Measurements from ENCODE around the gene SEMA5A. TPM values are rescaled to one million over a fixed set of nuclear protein-coding genes. Genes with fewer than 3 reads are reported as not detected.

SEMA5A gene
- total RNA-seq, 3 donors from 2014 or later: 20.3 to 43.8 (median 33.6) TPM

DNA sequence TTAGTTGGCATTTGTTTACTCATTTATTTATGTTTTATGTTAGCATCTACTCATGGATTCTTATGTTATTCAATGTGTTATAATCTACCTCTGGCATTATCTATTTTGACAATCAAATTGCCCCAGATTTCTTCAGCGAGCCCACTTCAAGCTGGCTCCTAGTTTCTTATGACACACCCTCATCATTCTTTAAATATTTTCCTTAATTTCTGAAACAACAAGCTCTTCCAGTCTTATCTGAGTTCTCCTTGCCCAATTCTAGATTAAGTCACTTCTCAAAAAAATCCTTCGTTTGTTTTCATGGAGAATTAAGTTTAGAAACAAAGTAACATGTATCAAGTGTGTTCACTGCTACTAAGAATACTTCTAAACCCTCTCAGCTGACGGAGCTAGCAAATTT, 229.8 kb downstream of the SEMA5A start:
- Histone ChIP-seq H3K36me3 (ENCODE audit: low read depth) (no peaks in the 10 kb centered on the region), H3K4me3 (no peak overlapping the region), H3K9me3 (no peaks in the 10 kb centered on the region), H3K4me1 (ENCODE audit: low read depth) (no peaks in the 10 kb centered on the region)
- DNase-seq (no peak), ATAC-seq (no peak)
- intact Hi-C loops (cut with DNase I, micrococcal nuclease): no loop called here
- TF ChIP-seq, protein P1, sequence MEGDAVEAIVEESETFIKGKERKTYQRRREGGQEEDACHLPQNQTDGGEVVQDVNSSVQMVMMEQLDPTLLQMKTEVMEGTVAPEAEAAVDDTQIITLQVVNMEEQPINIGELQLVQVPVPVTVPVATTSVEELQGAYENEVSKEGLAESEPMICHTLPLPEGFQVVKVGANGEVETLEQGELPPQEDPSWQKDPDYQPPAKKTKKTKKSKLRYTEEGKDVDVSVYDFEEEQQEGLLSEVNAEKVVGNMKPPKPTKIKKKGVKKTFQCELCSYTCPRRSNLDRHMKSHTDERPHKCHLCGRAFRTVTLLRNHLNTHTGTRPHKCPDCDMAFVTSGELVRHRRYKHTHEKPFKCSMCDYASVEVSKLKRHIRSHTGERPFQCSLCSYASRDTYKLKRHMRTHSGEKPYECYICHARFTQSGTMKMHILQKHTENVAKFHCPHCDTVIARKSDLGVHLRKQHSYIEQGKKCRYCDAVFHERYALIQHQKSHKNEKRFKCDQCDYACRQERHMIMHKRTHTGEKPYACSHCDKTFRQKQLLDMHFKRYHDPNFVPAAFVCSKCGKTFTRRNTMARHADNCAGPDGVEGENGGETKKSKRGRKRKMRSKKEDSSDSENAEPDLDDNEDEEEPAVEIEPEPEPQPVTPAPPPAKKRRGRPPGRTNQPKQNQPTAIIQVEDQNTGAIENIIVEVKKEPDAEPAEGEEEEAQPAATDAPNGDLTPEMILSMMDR (IDR thresholded peaks at IDR 0.05): no peak

DNA sequence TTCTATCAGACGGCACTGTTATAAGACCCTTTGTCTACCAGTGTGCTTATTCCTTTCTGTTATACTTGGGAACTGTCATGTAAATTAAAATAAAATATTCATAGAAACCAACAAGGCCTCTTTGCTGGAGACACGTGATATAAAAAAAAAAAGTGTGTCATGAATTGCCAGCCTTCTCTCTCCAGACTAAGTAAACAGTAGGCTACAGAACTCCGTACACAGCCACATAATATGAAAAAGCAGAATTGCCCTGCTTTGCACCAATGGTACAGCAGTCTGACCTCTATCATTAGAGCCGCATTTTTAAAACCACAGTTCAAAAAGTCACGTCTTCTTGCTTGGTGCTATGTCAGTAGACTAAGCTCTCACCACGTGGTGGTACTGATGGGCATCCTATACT, 231.3 kb downstream of the SEMA5A start:
- intact Hi-C loops (cut with DNase I, micrococcal nuclease): no loop called here

DNA sequence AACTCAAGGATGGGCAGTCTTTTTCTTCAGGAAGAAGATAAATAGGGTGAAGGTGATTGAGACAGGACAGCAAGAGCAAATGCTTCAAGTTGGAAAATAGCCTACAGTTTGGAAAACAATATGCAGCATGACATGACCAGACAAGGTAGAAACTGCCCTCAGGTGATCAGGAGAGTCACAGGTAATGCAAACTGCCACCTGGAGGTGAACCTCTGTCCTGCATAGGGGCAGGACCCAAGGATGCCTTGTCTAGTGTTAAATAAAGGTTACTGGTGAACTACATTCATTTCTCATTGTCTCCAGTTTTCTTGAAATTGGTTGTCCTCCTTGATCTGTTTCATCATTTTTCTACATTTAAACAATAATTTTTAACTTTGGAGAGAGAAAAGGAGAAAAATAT, 232.1 kb downstream of the SEMA5A start:
- ATAC-seq (no peak), DNase-seq (no peak)
- Histone ChIP-seq H3K4me3 (no peak overlapping the region), H3K4me1 (ENCODE audit: low read depth) (no peaks in the 10 kb centered on the region), H3K36me3 (ENCODE audit: low read depth) (no peaks in the 10 kb centered on the region), H3K9me3 (no peaks in the 10 kb centered on the region)
- TF ChIP-seq, protein P1 (IDR thresholded peaks at IDR 0.05): no peak
- intact Hi-C loops (cut with DNase I, micrococcal nuclease): no loop called here

More for the DNA sequence above, 231.3 kb downstream of the SEMA5A start:
- no peaks in the 10 kb centered on the region for H3K36me3 ChIP-seq (ENCODE audit: low read depth)
- DNase-seq (no peak), ATAC-seq (no peak)
- TF ChIP-seq, protein P1 (IDR thresholded peaks at IDR 0.05): no peak
- H3K4me1 ChIP-seq (ENCODE audit: low read depth): no peaks in the 10 kb centered on the region
- H3K9me3 ChIP-seq: no peaks in the 10 kb centered on the region
- H3K4me3 ChIP-seq: no peak overlapping the region

DNA sequence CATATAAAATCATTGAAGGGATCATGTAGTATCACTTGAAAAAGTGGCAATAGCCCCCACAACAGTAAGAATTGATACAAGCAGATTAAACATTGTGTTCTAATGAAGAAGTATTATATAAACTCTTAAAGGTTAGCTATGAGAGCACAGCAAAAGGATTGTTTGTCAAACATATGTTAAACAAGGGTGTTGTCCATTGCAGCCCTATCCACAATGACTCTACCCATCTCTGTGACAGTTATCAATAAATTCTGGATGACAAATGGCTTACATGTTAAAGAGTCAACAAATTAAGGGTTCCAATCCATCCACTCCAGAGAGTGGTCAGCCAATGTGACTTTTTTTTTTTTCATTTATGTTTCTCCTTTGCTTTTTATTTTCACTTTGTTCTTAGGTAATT, 238.7 kb downstream of the SEMA5A start:
- Histone ChIP-seq H3K4me1 (ENCODE audit: low read depth) (no peaks in the 10 kb centered on the region), H3K36me3 (ENCODE audit: low read depth) (no peaks in the 10 kb centered on the region), H3K4me3 (no peak overlapping the region), H3K9me3 (no peaks in the 10 kb centered on the region)
- DNase-seq (no peak), ATAC-seq (no peak)
- TF ChIP-seq, protein P1 (IDR thresholded peaks at IDR 0.05): no peak
- intact Hi-C loops (cut with DNase I, micrococcal nuclease): no loop called here

DNA sequence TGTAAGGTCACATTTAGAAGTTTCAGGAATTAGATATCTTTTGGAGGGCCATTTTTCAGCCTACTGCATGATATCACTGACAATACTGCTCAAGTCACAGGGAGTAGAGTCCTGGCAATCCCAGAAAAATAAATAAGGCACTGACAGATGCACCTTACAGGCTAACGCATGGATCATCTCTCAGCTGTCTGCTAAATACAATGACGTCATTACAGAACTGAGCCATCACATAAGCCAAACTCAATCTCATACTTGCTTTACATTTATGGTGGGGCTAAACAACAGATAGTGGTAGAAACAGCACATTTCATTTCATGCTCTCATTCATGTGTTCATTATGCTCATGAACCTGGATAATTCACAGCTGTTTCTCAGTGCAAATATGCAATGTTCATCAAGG, 243.7 kb downstream of the SEMA5A start:
- Histone ChIP-seq H3K9me3 (no peaks in the 10 kb centered on the region), H3K36me3 (ENCODE audit: low read depth) (no peaks in the 10 kb centered on the region), H3K4me1 (ENCODE audit: low read depth) (no peaks in the 10 kb centered on the region), H3K4me3 (no peak overlapping the region)
- TF ChIP-seq, protein P1 (IDR thresholded peaks at IDR 0.05): no peak
- no peak for DNase-seq
- ATAC-seq: no peak
- intact Hi-C loops (cut with DNase I, micrococcal nuclease): no loop called here

DNA sequence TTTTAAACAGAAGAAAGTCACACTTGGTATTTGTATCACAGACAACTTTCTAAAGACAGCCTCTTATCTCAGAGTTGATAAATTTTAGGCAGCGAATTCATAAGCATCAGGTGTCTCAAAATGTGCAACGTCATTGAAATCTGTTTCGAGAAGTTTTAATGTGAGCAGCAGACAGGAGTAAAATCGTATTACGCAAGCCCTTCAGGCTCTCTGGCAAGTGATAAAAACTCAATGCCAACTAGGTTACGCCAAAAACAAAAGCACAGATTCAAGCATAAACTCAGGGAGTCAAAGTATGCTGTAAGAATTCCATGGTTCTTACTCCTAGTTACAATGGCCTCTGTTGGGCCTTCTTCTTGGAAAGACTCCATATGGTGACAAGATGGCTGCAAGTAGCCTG, 244.7 kb downstream of the SEMA5A start:
- intact Hi-C loops (cut with DNase I, micrococcal nuclease): no loop called here
- DNase-seq (no peak), ATAC-seq (no peak)
- no peaks in the 10 kb centered on the region for H3K9me3 ChIP-seq
- no peaks in the 10 kb centered on the region for H3K36me3 ChIP-seq (ENCODE audit: low read depth)
- TF ChIP-seq, protein P1 (IDR thresholded peaks at IDR 0.05): no peak
- no peak overlapping the region for H3K4me3 ChIP-seq
- H3K4me1 ChIP-seq (ENCODE audit: low read depth): no peaks in the 10 kb centered on the region
